Neural cell (in vitro differentiated cells): ENCODE results near the gene DNAAF1. TPM values are rescaled to one million over a fixed set of nuclear protein-coding genes. Genes with fewer than 3 reads are reported as not detected.

Experiments
- H2AFZ ChIP-seq: fragments of 200-600, 300-800 bp; sonication (generic), shearing (Covaris generic); 2 replicates; pipeline ENCODE4 v1.6.0; 2014; ENCODE audit warnings: low read depth, mild to moderate bottlenecking, antibody characterized with exemption, low read length, moderate library complexity
- H3F3A ChIP-seq: fragments of 200-600 bp; shearing (Covaris generic); 2 replicates; pipeline ENCODE4 v1.6.1; 2016; ENCODE audit warnings: mild to moderate bottlenecking, moderate library complexity, mixed read lengths, antibody characterized with exemption, low read length; ENCODE audit not compliant: insufficient read depth, poor library complexity, severe bottlenecking
- H3K27ac ChIP-seq: fragments of 200-600, 300-800 bp; sonication (generic), shearing (Covaris generic); 2 replicates; pipeline ENCODE4 v1.5.1; 2014; ENCODE audit warnings: mild to moderate bottlenecking, low read length, moderate library complexity
- H3K27me3 ChIP-seq: fragments of 300-800, 200-600 bp; sonication (generic), shearing (Covaris generic); 2 replicates; pipeline ENCODE4 v1.6.0; 2014; ENCODE audit warnings: mild to moderate bottlenecking, low read depth, low read length, moderate library complexity; ENCODE audit not compliant: insufficient read depth
- H3K36me3 ChIP-seq: fragments of 300-800, 200-600 bp; sonication (generic), shearing (Covaris generic); 2 replicates; pipeline ENCODE4 v1.5.1; 2014; ENCODE audit warnings: mild to moderate bottlenecking, antibody characterized with exemption, low read length, moderate library complexity; ENCODE audit not compliant: insufficient read depth
- H3K4me2 ChIP-seq: fragments of 300-800, 200-600 bp; sonication (generic), shearing (Covaris generic); 2 replicates; pipeline ENCODE4 v1.6.0; 2014; ENCODE audit warnings: mild to moderate bottlenecking, low read length
- H3K4me3 ChIP-seq: fragments of 300-800, 200-600 bp; sonication (generic), shearing (Covaris generic); 2 replicates; pipeline ENCODE4 v1.5.1; 2014; ENCODE audit warnings: mild to moderate bottlenecking, low read length, moderate library complexity
- H3K79me2 ChIP-seq: fragments of 200-600 bp; shearing (Covaris generic); replicated peaks from 2 replicates; pipeline ENCODE4 v1.6.0; 2014; ENCODE audit warnings: mild to moderate bottlenecking, low read length, moderate library complexity; ENCODE audit not compliant: insufficient read depth
- H3K9ac ChIP-seq: fragments of 300-800, 200-600 bp; sonication (generic), shearing (Covaris generic); 2 replicates; pipeline ENCODE4 v1.6.1; 2016; ENCODE audit warnings: mild to moderate bottlenecking, low read length, mixed read lengths
- H3K9me2 ChIP-seq: fragments of 200-600 bp; shearing (Covaris generic); 2 replicates; pipeline ENCODE4 v1.6.1; 2016; ENCODE audit warnings: mild to moderate bottlenecking, low read length, mixed read lengths; ENCODE audit not compliant: insufficient read depth
- H3K9me3 ChIP-seq: fragments of 200-600, 300-800 bp; sonication (generic), shearing (Covaris generic); 2 replicates; pipeline ENCODE4 v1.6.1; 2016; ENCODE audit warnings: mild to moderate bottlenecking, mixed run types, low read length, moderate library complexity, mixed read lengths
- H4K20me1 ChIP-seq: fragments of 200-600 bp; shearing (Covaris generic); 2 replicates; pipeline ENCODE4 v1.6.1; 2016; ENCODE audit warnings: mild to moderate bottlenecking, mixed run types; ENCODE audit not compliant: insufficient read depth
- CTCF ChIP-seq: fragments of 450-650 bp; IDR thresholded peaks from 2 replicates; pipeline ENCODE4 v1.5.1; 2014; ENCODE audit warnings: antibody characterized with exemption, mild to moderate bottlenecking, moderate library complexity; ENCODE audit not compliant: poor library complexity, severe bottlenecking
- EP300 ChIP-seq: fragments of 450-650 bp; conservative IDR thresholded peaks from 2 replicates; pipeline ENCODE4 v1.6.1; 2014; ENCODE audit warnings: antibody characterized with exemption, mild to moderate bottlenecking, moderate library complexity; ENCODE audit not compliant: poor library complexity, severe bottlenecking
- EZH2 ChIP-seq: fragments of 200-600, 300-800 bp; shearing (Covaris generic), sonication (generic); IDR thresholded peaks from 2 replicates; pipeline ENCODE4 v1.6.1; 2014; ENCODE audit warnings: antibody characterized with exemption, low read length, borderline replicate concordance, mild to moderate bottlenecking; ENCODE audit not compliant: insufficient read depth, poor library complexity, severe bottlenecking
- MXI1 ChIP-seq: fragments of 450-650 bp; conservative IDR thresholded peaks from 2 replicates; pipeline ENCODE4 v1.6.1; 2014; ENCODE audit warnings: antibody characterized with exemption, mild to moderate bottlenecking; ENCODE audit not compliant: poor library complexity, severe bottlenecking
- POLR2AphosphoS5 ChIP-seq: IDR thresholded peaks from 2 replicates; pipeline ENCODE4 v1.6.1; 2012
- RAD21 ChIP-seq: fragments of 450-650 bp; conservative IDR thresholded peaks from 2 replicates; pipeline ENCODE4 v1.6.1; 2014; ENCODE audit warnings: antibody characterized with exemption, mild to moderate bottlenecking, moderate library complexity
- REST ChIP-seq: IDR thresholded peaks from 2 replicates; pipeline ENCODE4 v1.6.1; 2012; ENCODE audit warnings: borderline replicate concordance
- SMC3 ChIP-seq: fragments of 450-650 bp; conservative IDR thresholded peaks from 2 replicates; pipeline ENCODE4 v1.6.1; 2014; ENCODE audit warnings: antibody characterized with exemption, mild to moderate bottlenecking, moderate library complexity; ENCODE audit not compliant: poor library complexity
- TAF1 ChIP-seq: IDR thresholded peaks from 2 replicates; pipeline ENCODE4 v1.6.1; 2012; ENCODE audit warnings: low read depth
- polyA plus RNA-seq: library from polyadenylated mRNA; depleted of rRNA; stranded (reverse); fragments of >200 nt; gene quantifications from 2 replicates; pipeline ENCODE4 v1.2.3, GENCODE V29; 2014

DNAAF1 gene
- polyA plus RNA-seq, 1 donor from 2014 or later, result 0.71 TPM

GRCh38 chr16:84191466-84191865, 46.4 kb downstream of the DNAAF1 start:
- H3K36me3 ChIP-seq, result no peaks in the 10 kb centered on the region
- H3K9ac ChIP-seq, result no peak overlapping the region
- no peak overlapping the region for H3K27ac ChIP-seq
- TF ChIP-seq REST (no peak), EZH2 (no peak), POLR2AphosphoS5 (no peak), RAD21 (no peak), CTCF (no peak), EP300 (no peak), MXI1 (no peak), SMC3 (no peak), TAF1 (no peak)
- H3K4me3 ChIP-seq, result no peak overlapping the region
- no peaks in the 10 kb centered on the region for H3K27me3 ChIP-seq
- peaks cover 6% of the 10 kb centered on the region for H3K79me2 ChIP-seq
- no peaks in the 10 kb centered on the region for H3K9me2 ChIP-seq
- H3K9me3 ChIP-seq, result no peaks in the 10 kb centered on the region
- H3F3A ChIP-seq, result no peaks in the 10 kb centered on the region
- H3K4me2 ChIP-seq, result no peak overlapping the region
- no peak overlapping the region for H2AFZ ChIP-seq
- no peaks in the 10 kb centered on the region for H4K20me1 ChIP-seq

GRCh38 chr16:84193480-84193879, 48.4 kb downstream of the DNAAF1 start:
- Histone ChIP-seq H3K9ac (no peak overlapping the region), H3K9me2 (no peaks in the 10 kb centered on the region), H2AFZ (no peak overlapping the region), H3K4me3 (no peak overlapping the region), H3F3A (no peaks in the 10 kb centered on the region), H3K27ac (no peak overlapping the region), H3K36me3 (no peaks in the 10 kb centered on the region), H3K79me2 (no peaks in the 10 kb centered on the region), H3K9me3 (no peaks in the 10 kb centered on the region), H3K27me3 (no peaks in the 10 kb centered on the region), H3K4me2 (no peak overlapping the region), H4K20me1 (no peaks in the 10 kb centered on the region)
- TF ChIP-seq REST, result no peak
- TF ChIP-seq EP300, result no peak
- TF ChIP-seq EZH2, result no peak
- TF ChIP-seq MXI1, result no peak
- TF ChIP-seq SMC3, result no peak
- TF ChIP-seq TAF1, result no peak
- TF ChIP-seq RAD21, result no peak
- TF ChIP-seq CTCF, result no peak
- TF ChIP-seq POLR2AphosphoS5, result no peak
